GM12878 (cell line): Measurements from ENCODE around the gene PILRB. TPM values are rescaled to one million over a fixed set of nuclear protein-coding genes. Genes with fewer than 3 reads are reported as not detected.

Experiments used
- ATAC-seq: fragments of 200-7000 bp; cut with Tn5 transposase; 3 replicates; pipeline ENCODE4 v1.9.1; 2020; ENCODE audit warnings: mild to moderate bottlenecking, moderate library complexity
- BruUV-seq: library from RNA; stranded (reverse); fragments of 400-500 nt; replicated peaks from 2 replicates; lab custom pipeline; 2021; lab: Mats Ljungman, UMichigan
- CTCF ChIA-PET: fragments of 300-600 bp; sonication (Branson Sonifier 250); formaldehyde crosslinking; extraction: SDS; loops from one replicate; lab custom pipeline; 2021; ENCODE audit warnings: inconsistent platforms; lab: Yijun Ruan, JAX
- POLR2A ChIA-PET: fragments of 350-600 bp; formaldehyde crosslinking; extraction: SDS; loops from one replicate; lab custom pipeline; 2021; ENCODE audit warnings: inconsistent platforms; lab: Charles Lee
- RAD21 ChIA-PET: fragments of 300-600 bp; sonication (Branson Sonifier 250); formaldehyde crosslinking; loops from one replicate; lab custom pipeline; 2023; ENCODE audit warnings: antibody characterized with exemption; ENCODE audit not compliant: unreplicated experiment; lab: Charles Lee
- SMC1A ChIA-PET: fragments of 300-600 bp; sonication (Branson Sonifier 250); formaldehyde crosslinking; loops from one replicate; lab custom pipeline; 2023; ENCODE audit not compliant: unreplicated experiment, uncharacterized antibody; lab: Charles Lee
- DNase-seq: peaks from one replicate; pipeline ENCODE4 v3.0.0-alpha.2; 2011; ENCODE audit warnings: low read depth, low spot score
- FAIRE-seq: peaks from 3 replicates; lab custom pipeline; 2011; peaks lifted over from hg19 to GRCh38; lab: Jason Lieb, UNC
- H2AFZ ChIP-seq: 2 replicates; pipeline ENCODE4 v1.6.0; 2011; ENCODE audit warnings: low read depth, low read length, control low read depth; ENCODE audit not compliant: control insufficient read depth
- H3K27ac ChIP-seq: 2 replicates; pipeline ENCODE4 v1.5.1; 2011; ENCODE audit warnings: control low read depth; ENCODE audit not compliant: control insufficient read depth, insufficient read depth
- H3K27me3 ChIP-seq, 2 experiments: replicated peaks in 1 of 2; 2 replicates each; pipeline versions ENCODE4 v1.6.0 to v1.6.1; 2011; ENCODE audit warnings: low read length in 1 of 2; ENCODE audit not compliant: control insufficient read depth in 2 of 2, insufficient read depth in 2 of 2
- H3K36me3 ChIP-seq, 2 experiments: 2 replicates each; pipeline ENCODE4 v1.5.1; 2011; ENCODE audit warnings: low read length in 1 of 2; ENCODE audit not compliant: control insufficient read depth in 2 of 2, insufficient read depth in 2 of 2
- H3K4me1 ChIP-seq: 2 replicates; pipeline ENCODE4 v1.6.1; 2011; ENCODE audit warnings: mild to moderate bottlenecking, low read length, moderate library complexity, mixed read lengths; ENCODE audit not compliant: control insufficient read depth, insufficient read depth
- H3K4me2 ChIP-seq: 2 replicates; pipeline ENCODE4 v1.6.0; 2011; ENCODE audit warnings: control low read depth; ENCODE audit not compliant: control insufficient read depth, insufficient read depth
- H3K4me3 ChIP-seq: fragments of 200-600 bp; sonication (generic); 2 replicates; pipeline ENCODE4 v1.5.1; 2016
- H3K79me2 ChIP-seq: 2 replicates; pipeline ENCODE4 v1.6.0; 2011; ENCODE audit warnings: low read length; ENCODE audit not compliant: control insufficient read depth, insufficient read depth
- H3K9ac ChIP-seq: 2 replicates; pipeline ENCODE4 v1.8.0; 2011; ENCODE audit warnings: low read length, control low read depth, mixed read lengths; ENCODE audit not compliant: control insufficient read depth, insufficient read depth
- H3K9me3 ChIP-seq: replicated peaks from 3 replicates; pipeline ENCODE4 v1.5.1; 2011; ENCODE audit warnings: mild to moderate bottlenecking, low read length; ENCODE audit not compliant: control insufficient read depth, insufficient read depth
- H4K20me1 ChIP-seq: 2 replicates; pipeline ENCODE4 v1.6.0; 2011; ENCODE audit not compliant: control insufficient read depth, insufficient read depth
- ATF7 ChIP-seq: fragments of 450-650 bp; IDR thresholded peaks from 2 replicates; pipeline ENCODE4 v1.6.1; 2016; ENCODE audit warnings: low read depth, mild to moderate bottlenecking
- HDAC6 ChIP-seq: fragments of 200-600 bp; sonication (generic); IDR thresholded peaks from one replicate; pipeline ENCODE4 v1.8.0; 2017; ENCODE audit warnings: antibody characterized with exemption; ENCODE audit not compliant: unreplicated experiment
- IRF4 ChIP-seq: IDR thresholded peaks from 2 replicates; pipeline ENCODE4 v1.6.1; 2011; ENCODE audit warnings: low read depth, low read length
- KAT2A ChIP-seq: conservative IDR thresholded peaks from 2 replicates; pipeline ENCODE4 v1.6.1; 2011; ENCODE audit warnings: low read depth, low read length; ENCODE audit not compliant: control insufficient read depth
- MEF2B ChIP-seq: fragments of 450-650 bp; IDR thresholded peaks from 2 replicates; pipeline ENCODE4 v1.6.1; 2018; ENCODE audit warnings: mild to moderate bottlenecking, moderate library complexity; ENCODE audit not compliant: partially characterized antibody, poor library complexity, severe bottlenecking
- NFYA ChIP-seq: IDR thresholded peaks from 2 replicates; pipeline ENCODE4 v1.6.1; 2011; ENCODE audit warnings: low read depth, mild to moderate bottlenecking, low read length, improper control_type of control experiment, borderline replicate concordance
- SUPT20H ChIP-seq: IDR thresholded peaks from 2 replicates; pipeline ENCODE4 v1.6.1; 2011; ENCODE audit warnings: low read depth, mild to moderate bottlenecking, low read length, moderate library complexity, borderline replicate concordance; ENCODE audit not compliant: control insufficient read depth
- ZBED1 ChIP-seq: IDR thresholded peaks from 2 replicates; pipeline ENCODE4 v1.6.1; 2016; ENCODE audit warnings: borderline replicate concordance
- in situ Hi-C: fragments of 300-500 bp; cut with MboI; formaldehyde crosslinking; loops from 9 replicates; pipeline ENCODE4 v1.14.3; 2018; ENCODE audit warnings: mixed read lengths
- intact Hi-C: fragments of 100-400 bp; cut with micrococcal nuclease; formaldehyde crosslinking; loops from one replicate; pipeline ENCODE4 v1.14.2; 2022; ENCODE audit not compliant: unreplicated experiment
- polyA plus RNA-seq, 11 experiments: library from polyadenylated mRNA; depleted of rRNA in 4 of 11; unstranded in 6 of 11; stranded (reverse) in 5 of 11; fragments of >200 nt; fragmentation: Nextera tagmentation in 4 of 11; fragmentation: Illumina TruSeq in 1 of 11; extraction: Ambion mirVana in 4 of 11; extraction: Trizol in 1 of 11; gene quantifications; 1 replicate in 1 of 11; 2 replicates in 10 of 11; pipeline versions ENCODE4 v1.2.1 to v1.2.3, GENCODE V29; 2011 to 2016; ENCODE audit warnings: inconsistent platforms in 2 of 11, missing spikeins in 2 of 11, low read depth in 1 of 11
- total RNA-seq, 4 experiments: library from RNA; depleted of rRNA in 3 of 4; stranded (reverse); fragments of >200 nt in 3 of 4; fragmentation: Illumina TruSeq in 1 of 4; extraction: Trizol in 1 of 4; gene quantifications; 2 replicates each; pipeline versions ENCODE4 v1.2.1 to v1.2.3, GENCODE V29; 2013 to 2021
- TF ChIP-seq, protein P1 (sequence below): fragments of 450-650 bp; IDR thresholded peaks from 2 replicates; pipeline ENCODE4 v1.6.1; 2017; ENCODE audit warnings: mild to moderate bottlenecking, moderate library complexity
- TF ChIP-seq, protein P2 (sequence below): fragments of 450-650 bp; IDR thresholded peaks from 2 replicates; pipeline ENCODE4 v1.6.1; 2018; ENCODE audit warnings: borderline replicate concordance, mild to moderate bottlenecking; ENCODE audit not compliant: partially characterized antibody

PILRB gene
- total and polyA plus RNA-seq, 10 of the 15 experiments (the other 5 are each of a cell fraction or from before 2014, with no cell fraction given), result 2.6 to 50.3 (median 22.0) TPM

- CTCF ChIA-PET, result interaction anchor here (1.0 to 7.0 kb wide), 3 partner anchors 58 to 216 kb away, joined by 3 to 69 read pairs (median 16); no protein-coding TSS in a partner anchor
- H3K36me3 ChIP-seq, result peaks cover 37 to 39% of the 10 kb centered on the region in 2 experiments
Observed at GRCh38 chr7:100348805-100349204, 9.1 kb upstream of the PILRB start.

More at GRCh38 chr7:100348805-100349204, 9.1 kb upstream of the PILRB start:
- no peak for DNase-seq
- Histone ChIP-seq H3K79me2 (peaks cover 1% of the 10 kb centered on the region; the same call in 1 of the 2 replicates), H3K9me3 (no peaks in the 10 kb centered on the region), H2AFZ (no peak overlapping the region), H3K9ac (no peak overlapping the region), H3K27me3 (no peaks in the 10 kb centered on the region), H3K4me1 (peaks cover 16% of the 10 kb centered on the region), H3K4me3 (no peak overlapping the region), H3K4me2 (no peak overlapping the region), H3K27ac (no peak overlapping the region), H4K20me1 (no peaks in the 10 kb centered on the region; the same call in 1 of the 2 replicates)
- FAIRE-seq, result no peak
- RAD21 ChIA-PET, result interaction anchor here (5.0 kb wide), 1 partner anchor 59 kb away, joined by 15 read pairs; no protein-coding TSS in a partner anchor
- TF ChIP-seq, protein P1, sequence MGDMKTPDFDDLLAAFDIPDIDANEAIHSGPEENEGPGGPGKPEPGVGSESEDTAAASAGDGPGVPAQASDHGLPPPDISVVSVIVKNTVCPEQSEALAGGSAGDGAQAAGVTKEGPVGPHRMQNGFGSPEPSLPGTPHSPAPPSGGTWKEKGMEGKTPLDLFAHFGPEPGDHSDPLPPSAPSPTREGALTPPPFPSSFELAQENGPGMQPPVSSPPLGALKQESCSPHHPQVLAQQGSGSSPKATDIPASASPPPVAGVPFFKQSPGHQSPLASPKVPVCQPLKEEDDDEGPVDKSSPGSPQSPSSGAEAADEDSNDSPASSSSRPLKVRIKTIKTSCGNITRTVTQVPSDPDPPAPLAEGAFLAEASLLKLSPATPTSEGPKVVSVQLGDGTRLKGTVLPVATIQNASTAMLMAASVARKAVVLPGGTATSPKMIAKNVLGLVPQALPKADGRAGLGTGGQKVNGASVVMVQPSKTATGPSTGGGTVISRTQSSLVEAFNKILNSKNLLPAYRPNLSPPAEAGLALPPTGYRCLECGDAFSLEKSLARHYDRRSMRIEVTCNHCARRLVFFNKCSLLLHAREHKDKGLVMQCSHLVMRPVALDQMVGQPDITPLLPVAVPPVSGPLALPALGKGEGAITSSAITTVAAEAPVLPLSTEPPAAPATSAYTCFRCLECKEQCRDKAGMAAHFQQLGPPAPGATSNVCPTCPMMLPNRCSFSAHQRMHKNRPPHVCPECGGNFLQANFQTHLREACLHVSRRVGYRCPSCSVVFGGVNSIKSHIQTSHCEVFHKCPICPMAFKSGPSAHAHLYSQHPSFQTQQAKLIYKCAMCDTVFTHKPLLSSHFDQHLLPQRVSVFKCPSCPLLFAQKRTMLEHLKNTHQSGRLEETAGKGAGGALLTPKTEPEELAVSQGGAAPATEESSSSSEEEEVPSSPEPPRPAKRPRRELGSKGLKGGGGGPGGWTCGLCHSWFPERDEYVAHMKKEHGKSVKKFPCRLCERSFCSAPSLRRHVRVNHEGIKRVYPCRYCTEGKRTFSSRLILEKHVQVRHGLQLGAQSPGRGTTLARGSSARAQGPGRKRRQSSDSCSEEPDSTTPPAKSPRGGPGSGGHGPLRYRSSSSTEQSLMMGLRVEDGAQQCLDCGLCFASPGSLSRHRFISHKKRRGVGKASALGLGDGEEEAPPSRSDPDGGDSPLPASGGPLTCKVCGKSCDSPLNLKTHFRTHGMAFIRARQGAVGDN, result no peak
- TF ChIP-seq IRF4 (no peak), HDAC6 (no peak), KAT2A (no peak), SUPT20H (no peak), ATF7 (no peak), NFYA (no peak), ZBED1 (no peak), MEF2B (no peak)
- TF ChIP-seq, protein P2, sequence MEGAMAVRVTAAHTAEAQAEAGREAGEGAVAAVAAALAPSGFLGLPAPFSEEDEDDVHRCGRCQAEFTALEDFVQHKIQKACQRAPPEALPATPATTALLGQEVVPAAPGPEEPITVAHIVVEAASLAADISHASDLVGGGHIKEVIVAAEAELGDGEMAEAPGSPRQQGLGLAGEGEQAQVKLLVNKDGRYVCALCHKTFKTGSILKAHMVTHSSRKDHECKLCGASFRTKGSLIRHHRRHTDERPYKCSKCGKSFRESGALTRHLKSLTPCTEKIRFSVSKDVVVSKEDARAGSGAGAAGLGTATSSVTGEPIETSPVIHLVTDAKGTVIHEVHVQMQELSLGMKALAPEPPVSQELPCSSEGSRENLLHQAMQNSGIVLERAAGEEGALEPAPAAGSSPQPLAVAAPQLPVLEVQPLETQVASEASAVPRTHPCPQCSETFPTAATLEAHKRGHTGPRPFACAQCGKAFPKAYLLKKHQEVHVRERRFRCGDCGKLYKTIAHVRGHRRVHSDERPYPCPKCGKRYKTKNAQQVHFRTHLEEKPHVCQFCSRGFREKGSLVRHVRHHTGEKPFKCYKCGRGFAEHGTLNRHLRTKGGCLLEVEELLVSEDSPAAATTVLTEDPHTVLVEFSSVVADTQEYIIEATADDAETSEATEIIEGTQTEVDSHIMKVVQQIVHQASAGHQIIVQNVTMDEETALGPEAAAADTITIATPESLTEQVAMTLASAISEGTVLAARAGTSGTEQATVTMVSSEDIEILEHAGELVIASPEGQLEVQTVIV, result no peak
- in situ Hi-C loops, result no loop called here
- no TSS peak for BruUV-seq
- intact Hi-C loops, result no loop called here
- POLR2A ChIA-PET, result interaction anchor here (0.6 kb wide), 1 partner anchor 138 kb away, joined by 3 read pairs; no protein-coding TSS in a partner anchor
- no peak for ATAC-seq
- SMC1A ChIA-PET, result no interaction called here
